Measurements from ENCODE around the gene RSPH1.
"Not testable (repeated sequence)": the region's sequence is repeated elsewhere in the genome, so short reads cannot be mapped to it uniquely, and the experiment has no call there.

RSPH1 gene

DNA sequence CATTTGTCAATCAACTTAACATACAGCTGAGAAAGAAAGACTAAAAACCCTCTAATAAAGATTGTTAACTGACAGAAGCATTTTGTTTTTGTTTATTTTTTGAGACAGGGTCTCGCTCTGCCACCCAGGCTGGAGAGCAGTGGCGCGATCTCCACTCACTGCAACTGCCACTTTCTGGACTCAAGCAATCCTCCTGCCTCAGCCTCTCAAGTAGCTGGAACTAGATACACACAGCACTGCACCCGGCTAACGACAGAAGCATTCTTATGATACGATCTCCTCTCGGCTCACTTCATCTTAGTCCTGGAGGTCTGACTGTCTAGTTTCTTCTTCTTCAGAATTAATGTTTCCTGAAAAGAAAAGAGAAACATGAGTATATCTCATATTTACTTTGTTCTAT is 23.5 kb downstream of the RSPH1 start:
- Histone ChIP-seq H3K27ac (no peak overlapping the region), H3K4me3 (no peak overlapping the region)

DNA sequence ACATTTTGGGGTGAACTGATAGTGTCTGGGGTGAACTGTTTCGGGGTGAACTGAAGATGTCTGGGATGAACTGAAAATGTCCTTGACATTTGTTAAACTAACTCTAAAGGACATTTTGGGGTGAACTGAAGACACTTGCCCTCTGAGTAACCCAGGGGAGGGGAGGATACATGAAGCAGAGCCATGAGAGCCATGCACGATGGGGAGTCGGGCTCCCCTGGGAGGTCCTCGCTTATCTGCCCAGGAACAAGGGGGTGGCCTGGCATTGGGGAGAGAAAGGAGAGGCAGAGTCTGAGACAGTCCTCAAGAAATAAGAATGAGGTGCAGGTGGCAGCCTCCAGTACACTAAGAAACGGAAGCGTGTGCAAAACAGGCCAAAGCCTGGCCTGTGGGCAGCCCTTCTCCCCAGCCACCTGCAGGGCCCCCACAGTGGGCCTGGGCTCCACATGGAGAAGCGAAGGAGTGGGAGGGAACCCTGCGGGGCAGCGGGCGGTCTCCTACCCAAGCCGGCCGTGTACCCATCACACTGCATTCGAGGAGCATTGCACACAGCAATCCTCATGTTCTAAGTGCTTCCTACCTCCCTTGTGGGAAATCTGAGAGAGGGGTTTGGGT is 24.2 kb downstream of the RSPH1 start:
- H3K27ac ChIP-seq, result no peak overlapping the region
- H3K4me3 ChIP-seq, result no peak overlapping the region

DNA sequence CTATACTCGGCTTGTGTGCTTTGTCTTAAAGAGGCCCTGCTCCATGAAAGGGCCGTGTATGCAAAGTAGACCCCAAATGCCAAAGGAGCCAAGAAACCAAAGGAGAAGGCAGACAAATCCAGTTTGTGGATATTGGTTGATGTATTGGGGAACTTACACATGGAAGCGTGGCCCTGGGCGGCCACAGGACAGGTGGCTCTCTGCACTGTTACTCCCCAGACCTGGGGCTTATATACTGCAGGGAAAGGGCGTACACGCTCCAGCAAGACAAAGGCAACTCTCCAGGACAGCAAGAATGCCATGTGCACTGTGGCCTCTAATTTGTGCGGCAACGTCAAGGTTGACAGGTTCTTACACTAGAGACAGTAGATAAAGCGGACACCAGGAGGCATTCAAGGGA is 24.8 kb downstream of the RSPH1 start:
- Histone ChIP-seq H3K27ac (no peak overlapping the region), H3K4me3 (no peak overlapping the region)

DNA sequence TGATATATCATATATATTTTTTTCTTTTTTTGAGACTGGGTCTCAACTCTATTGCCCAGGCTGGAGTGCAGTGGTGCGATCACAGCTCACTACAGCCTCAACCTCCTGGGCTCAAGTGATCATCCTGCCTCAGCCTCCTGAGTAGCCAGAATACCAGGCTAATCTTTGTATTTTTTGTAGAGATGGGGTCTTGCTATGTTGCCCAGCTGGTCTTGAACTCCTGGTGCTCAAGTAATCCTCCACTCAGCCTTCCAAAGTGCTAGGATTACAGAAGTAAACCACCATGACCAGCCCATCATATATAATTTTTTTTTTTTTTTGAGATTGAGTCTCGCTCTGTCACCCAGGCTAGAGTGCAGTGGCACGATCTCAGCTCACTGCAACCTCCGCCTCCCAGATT is 26.3 kb downstream of the RSPH1 start:
- H3K27ac ChIP-seq, H3K4me3 ChIP-seq: not testable (repeated sequence)

DNA sequence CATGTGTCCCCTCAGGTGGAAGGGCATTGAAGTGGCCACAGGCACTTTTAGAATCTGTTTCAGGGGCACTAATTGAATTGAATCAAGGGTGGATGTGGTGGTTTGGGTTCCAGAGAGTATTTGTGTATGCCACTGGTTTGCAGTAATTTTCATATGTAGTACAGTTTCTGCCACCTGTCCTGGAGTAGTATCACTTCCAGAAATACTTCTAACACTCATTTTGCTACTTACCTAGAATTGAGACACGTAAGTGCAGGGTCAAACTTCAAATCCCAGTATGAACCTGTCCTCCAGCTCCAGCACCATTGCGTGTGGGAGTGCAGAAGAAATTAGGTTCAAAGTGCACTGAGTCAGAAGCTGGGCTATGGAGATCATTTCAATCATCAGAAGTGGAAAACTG is 26.8 kb downstream of the RSPH1 start:
- H3K27ac ChIP-seq, result no peak overlapping the region
- no peak overlapping the region for H3K4me3 ChIP-seq

DNA sequence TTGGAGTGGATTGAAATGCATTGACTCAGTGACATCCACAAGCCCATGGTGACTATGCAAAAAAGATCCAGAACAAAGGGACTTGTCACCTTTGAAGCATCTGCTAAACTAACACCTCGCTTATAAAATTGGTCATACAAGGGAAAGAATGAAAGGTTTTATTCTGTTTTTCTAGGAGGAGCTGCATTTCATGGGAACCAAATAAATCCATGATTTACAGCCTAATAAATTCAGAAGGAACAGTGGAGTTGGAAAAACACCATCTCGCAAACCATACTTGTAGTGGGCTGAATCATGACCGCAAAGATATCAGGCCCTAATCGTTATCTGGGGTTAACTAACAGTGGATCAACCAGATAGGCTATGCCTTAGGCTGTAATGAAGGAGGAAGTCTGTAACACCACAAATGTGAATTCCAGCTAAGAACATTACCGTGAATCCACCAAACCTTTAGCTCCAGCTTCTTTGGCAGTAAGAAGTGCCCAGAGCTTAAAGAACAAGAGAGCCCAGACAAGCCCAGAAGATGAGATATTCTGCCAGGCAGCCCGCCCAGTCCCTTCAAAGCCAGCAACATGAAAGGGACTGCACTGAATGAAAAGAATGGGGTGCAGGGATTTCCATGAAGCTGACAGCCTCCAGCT is 27.4 kb downstream of the RSPH1 start:
- H3K27ac ChIP-seq, result no peak overlapping the region

DNA sequence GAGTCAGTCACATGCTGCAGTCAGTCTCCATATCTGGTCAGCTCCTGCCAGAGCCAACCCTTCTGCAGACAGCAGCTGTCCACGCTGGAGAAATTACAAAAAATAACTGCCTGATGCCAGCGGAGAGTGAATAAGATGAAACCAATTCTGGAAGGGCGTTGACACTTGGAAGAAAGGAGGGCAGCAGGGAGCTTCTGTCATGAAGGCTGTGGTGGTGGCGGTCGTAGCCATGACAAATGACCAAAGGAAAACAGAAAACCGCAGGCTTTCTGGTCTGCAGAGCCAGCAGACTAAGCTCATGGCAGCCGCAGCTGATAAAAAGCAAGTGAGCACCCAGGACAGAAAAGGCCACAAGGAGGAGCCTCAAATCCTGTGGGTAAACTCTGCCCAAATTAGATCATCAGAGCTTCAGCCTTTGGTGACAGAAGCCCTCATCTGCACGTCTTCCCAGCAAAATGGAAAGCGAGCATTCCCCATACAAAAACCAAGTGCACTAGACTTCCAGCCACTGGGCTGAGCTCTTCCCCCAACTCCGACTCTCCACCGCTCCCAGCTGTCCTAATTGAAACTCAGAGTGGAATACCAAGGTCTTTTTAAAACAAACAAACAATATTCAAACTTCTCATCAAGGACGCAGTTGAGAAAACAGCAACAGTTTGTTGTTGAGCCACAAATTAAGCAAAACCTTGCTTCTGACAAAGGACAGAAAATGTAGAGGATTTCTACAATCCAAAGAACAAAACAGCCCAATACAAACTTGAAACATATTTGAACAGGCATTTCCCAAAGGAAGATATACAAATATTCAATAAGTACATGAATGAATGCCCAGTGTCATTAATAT is 28.7 kb downstream of the RSPH1 start:
- no peak overlapping the region for H3K27ac ChIP-seq
- H3K4me3 ChIP-seq, result no peak overlapping the region

More for the DNA sequence above, 27.4 kb downstream of the RSPH1 start:
- H3K4me3 ChIP-seq, result no peak overlapping the region

DNA sequence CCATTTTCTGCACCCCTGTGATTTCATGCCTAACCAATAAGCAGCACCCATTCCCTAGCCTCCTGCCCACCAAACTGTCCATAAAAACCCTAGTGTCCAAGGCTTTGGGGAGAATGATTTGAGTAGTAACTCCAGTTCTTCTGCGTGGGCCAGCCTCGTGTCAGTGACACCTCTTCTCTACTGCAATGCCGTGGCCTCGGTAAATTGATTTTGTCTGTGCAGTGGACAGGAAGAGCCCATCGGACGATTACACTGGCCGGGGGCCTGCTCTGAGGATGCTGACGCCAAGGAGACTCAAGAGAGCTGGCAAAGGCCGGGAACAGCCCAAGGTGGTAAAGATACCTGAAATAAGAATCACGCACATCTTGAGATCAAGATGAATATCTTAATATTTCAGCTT is 29.3 kb downstream of the RSPH1 start:
- Histone ChIP-seq H3K27ac (no peak overlapping the region), H3K4me3 (no peak overlapping the region)

DNA sequence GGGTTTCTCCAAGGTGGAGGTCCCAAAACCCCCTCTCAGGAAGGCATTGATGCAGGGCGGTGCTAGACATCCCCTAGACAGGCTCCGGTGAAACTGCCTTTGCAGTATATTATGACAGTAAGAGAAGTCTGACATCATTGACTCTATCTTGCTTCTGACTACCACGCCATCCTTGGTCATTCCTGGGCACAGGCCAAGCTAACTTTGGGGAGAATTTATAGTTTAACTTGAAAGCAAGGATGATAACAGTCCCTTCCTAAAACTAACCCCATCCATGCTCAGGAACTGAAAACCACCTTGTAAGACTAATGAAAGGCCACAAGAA is 30.3 kb downstream of the RSPH1 start:
- Histone ChIP-seq H3K27ac (no peak overlapping the region), H3K4me3 (no peak overlapping the region)

DNA sequence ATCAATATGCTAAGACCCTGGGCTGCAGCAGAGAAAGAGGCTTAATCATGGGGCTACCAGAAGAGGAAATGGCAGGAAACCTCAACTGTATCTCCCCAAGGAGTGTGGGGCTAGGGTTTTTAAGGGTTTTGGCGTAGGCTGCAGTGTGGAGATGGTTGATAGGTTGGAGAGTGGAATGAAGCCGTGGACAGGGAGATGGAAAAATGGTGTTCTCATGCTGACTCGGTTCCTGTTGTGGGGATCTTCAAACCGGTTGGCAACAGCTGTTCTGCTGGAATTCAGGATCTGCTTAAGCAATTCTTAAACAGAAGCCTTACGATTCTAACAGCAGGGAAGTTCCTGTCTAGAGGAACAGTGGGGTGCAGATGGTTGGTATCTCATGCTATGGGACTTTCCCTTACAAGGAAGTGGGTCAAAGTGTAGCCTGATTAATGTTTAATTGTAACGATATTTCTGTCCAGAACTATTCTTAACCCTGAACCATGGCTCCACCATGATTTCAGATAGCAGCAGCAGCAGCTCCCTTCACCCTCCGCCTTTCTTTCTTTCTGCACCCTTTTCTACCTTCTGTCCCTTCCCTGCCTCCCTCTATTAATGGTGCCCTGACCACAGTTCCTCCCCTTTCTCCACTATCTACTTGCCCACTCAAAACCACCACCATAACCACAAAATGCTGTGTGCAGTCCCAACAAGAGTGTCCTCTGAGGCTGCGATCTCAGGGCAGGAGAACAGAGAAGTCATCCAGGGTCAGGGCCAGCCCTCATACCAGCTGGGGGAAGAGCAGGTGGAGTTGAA is 30.8 kb downstream of the RSPH1 start:
- Histone ChIP-seq H3K4me3 (no peak overlapping the region), H3K27ac (no peak overlapping the region)

DNA sequence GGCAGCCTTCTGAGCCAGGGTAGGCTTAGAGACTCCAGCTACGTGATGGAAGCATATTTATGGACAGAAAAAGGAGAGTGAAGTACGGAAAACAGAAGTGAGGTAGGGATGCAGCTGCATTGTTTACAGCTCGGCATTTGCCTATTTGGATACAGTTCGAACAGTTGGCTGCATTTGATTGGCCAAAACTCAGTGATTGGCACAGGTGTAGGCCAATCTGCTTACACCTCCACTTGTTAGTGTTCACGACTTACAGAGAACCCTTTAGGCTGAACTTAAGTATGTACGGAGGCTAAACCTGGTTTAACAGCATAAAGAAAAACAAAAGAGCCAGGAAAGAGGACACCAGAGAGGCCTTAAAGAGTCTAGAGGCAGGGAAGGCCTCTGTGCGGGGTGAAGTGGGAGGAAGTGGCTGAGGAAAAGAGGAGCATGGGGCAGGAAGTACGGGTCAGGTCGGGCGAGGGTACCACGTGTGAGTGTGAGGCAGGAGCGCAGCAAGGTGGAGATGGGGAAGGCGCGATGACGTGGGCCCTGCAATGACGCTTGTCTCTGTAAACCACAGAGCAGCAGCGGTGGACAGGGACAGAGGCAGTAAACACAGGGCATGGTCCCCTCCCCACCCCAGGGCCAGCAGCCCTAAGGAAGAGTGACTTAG is 32.0 kb downstream of the RSPH1 start:
- Histone ChIP-seq H3K27ac (peak overlapping the region in 1 of 21 experiments; percentile 8), H3K4me3 (no peak overlapping the region)

DNA sequence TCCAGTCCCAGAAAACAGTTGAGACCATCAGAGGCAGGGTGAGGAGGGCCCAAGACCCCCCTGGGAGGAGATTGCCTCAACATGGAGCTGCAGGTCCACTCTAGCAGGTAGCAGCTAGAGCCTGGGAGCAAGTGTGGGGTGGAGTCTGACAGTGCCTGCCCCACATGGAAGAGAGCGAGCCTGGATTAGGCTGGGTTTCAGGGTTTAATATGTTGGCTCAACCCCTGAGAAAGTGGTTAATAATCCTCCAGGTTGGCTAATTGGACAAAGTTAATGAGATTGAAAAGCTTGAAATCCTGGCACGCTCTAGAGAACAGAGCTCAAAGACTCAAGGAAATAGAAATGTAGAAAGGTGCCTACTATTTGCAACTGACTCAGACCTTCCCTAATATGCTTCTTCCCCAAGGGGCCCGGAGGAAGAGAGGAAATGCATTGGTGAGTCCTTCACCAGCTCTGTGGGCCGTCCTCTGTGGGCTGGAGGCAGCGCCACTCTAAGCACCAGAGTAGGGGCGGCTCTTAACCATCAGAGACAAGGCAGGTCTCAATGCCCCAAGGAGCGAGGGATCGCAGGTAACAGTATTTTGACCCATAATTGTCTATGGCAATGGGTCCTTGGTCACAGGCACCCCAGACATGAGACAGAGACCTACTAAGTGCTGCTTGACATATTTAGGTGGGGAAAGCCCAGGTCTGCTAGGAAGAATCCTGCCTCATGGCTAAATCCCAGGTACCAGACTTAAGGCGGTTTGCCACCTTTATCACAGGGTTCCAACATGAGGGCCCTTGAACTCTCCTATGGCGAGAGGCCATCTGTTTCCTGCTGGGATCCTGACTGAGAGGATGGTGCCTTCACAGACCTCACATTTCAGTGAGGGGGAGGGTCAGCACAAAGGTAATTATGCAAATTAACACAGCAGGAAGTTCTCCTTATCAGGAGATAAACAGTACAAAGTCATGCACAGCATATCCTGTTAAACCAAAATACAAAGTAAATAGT is 33.8 kb downstream of the RSPH1 start:
- H3K27ac ChIP-seq, result no peak overlapping the region
- no peak overlapping the region for H3K4me3 ChIP-seq

DNA sequence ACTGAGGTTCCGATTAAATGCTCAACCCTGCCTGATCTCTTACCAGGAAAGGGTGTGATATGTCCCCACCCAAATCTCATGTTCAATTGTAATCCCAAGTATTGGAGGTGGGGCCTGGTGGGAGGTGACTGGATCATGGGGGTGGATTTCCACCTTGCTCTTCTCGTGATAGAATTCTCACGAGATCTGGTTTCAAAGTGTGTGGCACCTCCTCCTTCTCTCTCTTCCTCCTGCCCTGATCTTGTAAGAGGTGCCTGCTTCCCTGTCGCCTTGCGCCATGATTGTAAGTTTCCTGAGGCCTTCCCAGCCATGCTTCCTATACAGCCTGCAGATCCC is 34.9 kb downstream of the RSPH1 start:
- Histone ChIP-seq H3K4me3 (no peak overlapping the region), H3K27ac (no peak overlapping the region)

DNA sequence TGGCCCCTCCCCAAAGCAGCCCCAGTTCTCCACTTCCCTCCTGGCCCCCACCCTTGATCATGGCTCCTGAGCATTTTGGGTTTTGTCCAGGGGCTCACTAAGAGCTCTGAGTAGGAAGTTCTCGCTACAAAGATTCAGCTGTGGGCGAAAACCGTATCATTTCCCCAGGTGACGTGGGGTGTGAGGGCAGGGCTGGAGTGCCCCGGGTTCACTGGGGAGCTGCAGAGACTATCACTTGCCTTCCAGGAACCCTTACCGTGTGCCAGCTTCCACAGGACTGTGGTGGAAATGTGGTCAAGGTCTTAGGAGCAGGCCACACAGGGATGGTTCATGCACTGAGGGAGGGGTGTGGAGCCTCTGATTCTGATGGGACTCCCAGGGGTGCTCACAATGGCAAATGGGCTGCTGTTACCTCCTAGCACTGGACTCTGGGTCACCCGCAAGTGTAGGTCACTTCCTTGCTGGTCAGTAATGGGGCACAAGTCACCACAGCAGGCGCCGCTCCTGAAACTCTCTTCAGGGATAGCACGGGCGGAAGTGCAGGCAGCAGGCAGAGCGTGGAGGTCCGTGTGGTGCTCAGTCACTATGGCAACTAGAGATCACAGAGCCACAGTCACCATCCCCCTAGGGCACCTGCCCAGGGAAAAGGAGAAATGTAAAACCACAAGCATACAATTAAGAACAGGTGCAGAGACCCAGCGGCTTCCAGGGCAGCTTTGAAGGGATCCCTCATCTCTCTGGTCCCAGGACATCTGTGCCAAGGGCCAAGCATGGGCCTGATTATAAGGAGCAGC is 35.4 kb downstream of the RSPH1 start:
- no peak overlapping the region for H3K27ac ChIP-seq
- H3K4me3 ChIP-seq, result no peak overlapping the region

DNA sequence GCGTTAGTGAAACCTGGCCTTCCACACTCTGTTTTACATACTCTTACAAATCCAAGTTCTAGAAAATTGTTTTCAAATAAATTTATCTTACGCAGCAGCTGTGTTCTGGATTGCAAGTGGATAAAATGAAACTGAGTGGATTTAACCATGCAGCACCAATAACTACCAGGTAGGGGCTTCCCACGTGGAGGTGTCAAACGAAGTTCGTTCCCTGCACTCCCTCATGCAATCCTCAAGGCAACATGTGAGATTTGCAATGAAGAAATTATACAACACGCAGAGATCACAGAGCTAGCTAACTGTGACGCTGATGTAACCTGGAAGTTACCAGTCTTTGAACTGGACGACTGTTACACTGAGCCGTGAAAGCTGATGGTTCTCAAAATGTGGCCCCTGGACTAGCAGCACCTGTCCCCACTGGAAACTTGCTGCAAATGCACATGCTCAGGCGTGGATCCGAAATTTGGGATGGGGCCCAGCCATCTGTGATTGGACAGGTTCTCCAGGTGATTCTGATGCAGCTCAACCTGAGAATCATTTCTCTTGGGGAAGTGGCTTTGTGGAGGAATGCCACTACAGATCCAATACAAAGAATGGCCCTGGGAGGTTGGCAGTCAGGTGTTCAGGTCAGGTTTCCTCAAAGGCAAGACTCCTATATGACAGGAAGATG is 36.3 kb downstream of the RSPH1 start:
- no peak overlapping the region for H3K4me3 ChIP-seq
- H3K27ac ChIP-seq, result peak overlapping the region in 4 of 21 experiments; percentile 5 to 29 (median 18)

DNA sequence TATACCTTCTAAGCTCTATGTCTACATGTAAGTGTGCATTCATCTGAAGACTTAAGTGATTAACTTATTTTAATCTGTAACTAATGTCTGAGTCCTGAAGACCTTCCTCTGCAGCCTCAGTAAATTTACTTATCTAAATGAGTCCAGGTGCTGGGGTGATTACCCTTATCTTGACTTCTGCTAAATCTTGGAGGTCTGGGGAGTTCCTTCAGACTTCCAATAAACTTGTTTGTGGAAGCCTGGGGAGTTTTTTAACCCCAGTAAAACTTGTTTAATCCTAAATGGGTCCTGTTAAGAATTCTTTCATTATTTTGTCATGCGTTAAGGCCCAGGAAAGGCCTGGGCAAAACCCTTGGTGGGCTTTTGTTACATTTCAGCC is 37.0 kb downstream of the RSPH1 start:
- Histone ChIP-seq H3K27ac (peak overlapping the region in 4 of 21 experiments; percentile 5 to 29 (median 18)), H3K4me3 (no peak overlapping the region)

DNA sequence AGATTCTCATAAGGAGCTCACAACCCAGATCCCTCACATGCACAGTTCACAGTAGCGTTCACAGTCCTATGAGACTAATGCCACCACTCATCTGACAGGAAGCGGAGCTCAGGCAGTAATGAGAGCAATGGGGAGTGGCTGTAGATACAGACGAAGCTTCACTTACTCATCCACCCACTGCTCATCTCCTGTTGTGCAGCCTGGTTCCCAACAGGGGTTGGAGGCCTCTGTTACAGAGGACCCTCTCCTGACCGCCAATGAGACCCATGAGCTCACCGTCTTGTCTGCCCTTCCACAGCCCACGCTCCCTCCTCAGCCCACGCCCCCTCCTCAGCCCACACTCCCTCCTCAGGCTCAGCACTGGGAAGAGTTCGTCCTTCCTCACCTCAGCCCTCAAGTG is 39.6 kb downstream of the RSPH1 start:
- H3K4me3 ChIP-seq, result no peak overlapping the region
- H3K27ac ChIP-seq, result peak overlapping the region in 1 of 21 experiments; percentile 35
